CD4-positive, CD25-positive, alpha-beta regulatory T cell (primary cell): ENCODE measurements around the gene STARD5. TPM values are rescaled to one million over a fixed set of nuclear protein-coding genes. Genes with fewer than 3 reads are reported as not detected.

Experiments used
- ATAC-seq, 2 donors: fragments of 150-1000 bp; cut with Tn5 transposase; one replicate each; pipeline ENCODE4 v1.10.0; 2021; ENCODE audit warnings: low read depth in 2 of 2, moderate number of reproducible peaks in 2 of 2, moderate library complexity in 1 of 2
- DNase-seq, 3 donors: peaks; one replicate each; pipeline versions ENCODE4 v3.0.0 to v3.0.0-alpha.2; 2012 to 2022; ENCODE audit warnings: mixed read lengths in 1 of 3
- H3K27ac ChIP-seq: one replicate; pipeline ENCODE4 v1.7.0; 2013; ENCODE audit warnings: mild to moderate bottlenecking, low read length; ENCODE audit not compliant: insufficient read depth, poor library complexity, severe bottlenecking
- H3K27me3 ChIP-seq: one replicate; pipeline ENCODE4 v1.7.0; 2013; ENCODE audit warnings: low read length; ENCODE audit not compliant: control insufficient read depth, insufficient read depth
- H3K36me3 ChIP-seq: one replicate; pipeline ENCODE4 v1.7.0; 2013; ENCODE audit warnings: mild to moderate bottlenecking, low read length, moderate library complexity; ENCODE audit not compliant: control insufficient read depth, insufficient read depth
- H3K4me1 ChIP-seq: 2 replicates; pipeline ENCODE4 v1.7.0; 2013; ENCODE audit warnings: mild to moderate bottlenecking, low read length; ENCODE audit not compliant: insufficient read depth, control insufficient read depth, poor library complexity, severe bottlenecking
- H3K4me3 ChIP-seq: one replicate; pipeline ENCODE4 v1.7.0; 2013; ENCODE audit warnings: low read depth, mild to moderate bottlenecking, low read length, moderate library complexity
- H3K9me3 ChIP-seq, 2 experiments: 1 replicate in 1 of 2; 2 replicates in 1 of 2; pipeline ENCODE4 v1.7.0; 2013; ENCODE audit warnings: low read length in 2 of 2, mild to moderate bottlenecking in 1 of 2, moderate library complexity in 1 of 2; ENCODE audit not compliant: control insufficient read depth in 2 of 2
- H3K27ac Mint-ChIP-seq, 3 donors: one replicate each; pipeline ENCODE4 v1.8.0; 2020 to 2022; ENCODE audit warnings: mild to moderate bottlenecking in 3 of 3, mixed read lengths in 3 of 3, moderate library complexity in 2 of 3
- H3K27me3 Mint-ChIP-seq: one replicate; pipeline ENCODE4 v1.8.0; 2022; ENCODE audit warnings: mild to moderate bottlenecking, mixed read lengths
- H3K36me3 Mint-ChIP-seq: one replicate; pipeline ENCODE4 v1.8.0; 2020; ENCODE audit warnings: mixed read lengths
- H3K4me1 Mint-ChIP-seq, 4 donors: one replicate each; pipeline ENCODE4 v1.8.0; 2020 to 2022; ENCODE audit warnings: mixed read lengths in 4 of 4, mild to moderate bottlenecking in 1 of 4
- H3K4me3 Mint-ChIP-seq, 4 donors: one replicate each; pipeline ENCODE4 v1.8.0; 2020 to 2022; ENCODE audit warnings: mild to moderate bottlenecking in 4 of 4, mixed read lengths in 4 of 4, moderate library complexity in 3 of 4
- H3K9me3 Mint-ChIP-seq, 7 donors: one replicate each; pipeline ENCODE4 v1.8.0; 2020 to 2022; ENCODE audit warnings: mixed read lengths in 7 of 7, mild to moderate bottlenecking in 3 of 7, moderate library complexity in 2 of 7
- polyA plus RNA-seq, 4 donors: library from polyadenylated mRNA; unstranded; fragments of 300-500 nt; fragmentation: Illumina TruSeq; gene quantifications; one replicate each; pipeline ENCODE4 v1.2.3, GENCODE V29; 2021
- total RNA-seq: library from RNA; stranded (reverse); gene quantifications from one replicate; pipeline ENCODE4 v1.2.3, GENCODE V29; 2022

STARD5 gene
- total and polyA plus RNA-seq, 5 donors from 2014 or later = 4.0 to 6.6 (median 4.2) TPM

GRCh38 chr15:81270781-81271491 is 53.0 kb downstream of the STARD5 start:
- DNase-seq (no peak), ATAC-seq (no peak)
- no peak overlapping the region for H3K4me3 ChIP-seq
- no peaks in the 10 kb centered on the region for H3K27me3 ChIP-seq
- Mint-ChIP-seq H3K27ac (peak overlapping the region in 2 of 3 donors; percentile 39 to 74), H3K36me3 (no peaks in the 10 kb centered on the region), H3K9me3 (peaks cover 0 to 1% (median 0%) of the 10 kb centered on the region in 7 donors), H3K27me3 (no peaks in the 10 kb centered on the region), H3K4me1 (peaks cover 0 to 21% (median 14%) of the 10 kb centered on the region in 4 donors), H3K4me3 (no peak overlapping the region)
- H3K9me3 ChIP-seq = no peaks in the 10 kb centered on the region
- H3K36me3 ChIP-seq = no peaks in the 10 kb centered on the region
- H3K27ac ChIP-seq = no peak overlapping the region
- peaks cover 11% of the 10 kb centered on the region for H3K4me1 ChIP-seq

GRCh38 chr15:81270188-81270587 is 53.8 kb downstream of the STARD5 start:
- H3K27me3 ChIP-seq = no peaks in the 10 kb centered on the region
- ATAC-seq (no peak), DNase-seq (no peak)
- no peaks in the 10 kb centered on the region for H3K36me3 Mint-ChIP-seq
- H3K27ac Mint-ChIP-seq = peak overlapping the region in 2 of 3 donors; percentile 39 to 55
- peaks cover 0 to 21% (median 17%) of the 10 kb centered on the region in 4 donors for H3K4me1 Mint-ChIP-seq
- H3K4me3 Mint-ChIP-seq = no peak overlapping the region
- no peak overlapping the region for H3K27ac ChIP-seq
- no peaks in the 10 kb centered on the region for H3K36me3 ChIP-seq
- peaks cover 0 to 1% (median 0%) of the 10 kb centered on the region in 7 donors for H3K9me3 Mint-ChIP-seq
- H3K4me3 ChIP-seq = no peak overlapping the region
- peaks cover 12% of the 10 kb centered on the region for H3K4me1 ChIP-seq
- no peaks in the 10 kb centered on the region for H3K9me3 ChIP-seq
- H3K27me3 Mint-ChIP-seq = no peaks in the 10 kb centered on the region

GRCh38 chr15:81268881-81269601 is 54.9 kb downstream of the STARD5 start:
- H3K27ac ChIP-seq = no peak overlapping the region
- DNase-seq = no peak
- peak overlapping the region in 1 of 3 donors; percentile 57 for H3K27ac Mint-ChIP-seq

GRCh38 chr15:81268340-81268739 is 55.6 kb downstream of the STARD5 start:
- Histone ChIP-seq H3K4me1 (peaks cover 12% of the 10 kb centered on the region), H3K36me3 (no peaks in the 10 kb centered on the region), H3K9me3 (no peaks in the 10 kb centered on the region), H3K27ac (no peak overlapping the region), H3K4me3 (no peak overlapping the region), H3K27me3 (no peaks in the 10 kb centered on the region)
- Mint-ChIP-seq H3K4me3 (no peak overlapping the region), H3K9me3 (peaks cover 0 to 1% (median 0%) of the 10 kb centered on the region in 7 donors), H3K27ac (no peak overlapping the region), H3K36me3 (no peaks in the 10 kb centered on the region), H3K4me1 (peaks cover 0 to 17% (median 10%) of the 10 kb centered on the region in 4 donors), H3K27me3 (peaks cover 5% of the 10 kb centered on the region)
- ATAC-seq (no peak), DNase-seq (no peak)

More at GRCh38 chr15:81268881-81269601, 54.9 kb downstream of the STARD5 start:
- no peaks in the 10 kb centered on the region for H3K36me3 Mint-ChIP-seq
- peaks cover 12% of the 10 kb centered on the region for H3K4me1 ChIP-seq
- peaks cover 0 to 17% (median 10%) of the 10 kb centered on the region in 4 donors for H3K4me1 Mint-ChIP-seq
- no peaks in the 10 kb centered on the region for H3K27me3 ChIP-seq
- H3K9me3 ChIP-seq = no peaks in the 10 kb centered on the region
- no peak for ATAC-seq
- no peak overlapping the region for H3K4me3 Mint-ChIP-seq
- peaks cover 0 to 1% (median 0%) of the 10 kb centered on the region in 7 donors for H3K9me3 Mint-ChIP-seq
- H3K4me3 ChIP-seq = no peak overlapping the region
- H3K27me3 Mint-ChIP-seq = peaks cover 5% of the 10 kb centered on the region
- H3K36me3 ChIP-seq = no peaks in the 10 kb centered on the region

GRCh38 chr15:81265944-81266775 is 57.8 kb downstream of the STARD5 start:
- ATAC-seq (peak; percentile 88 to 90), DNase-seq (peak; percentile 63 to 90 (median 75))
- H3K27ac ChIP-seq = no peak overlapping the region
- H3K4me3 ChIP-seq = peak overlapping the region; percentile 73
- H3K9me3 ChIP-seq = no peaks in the 10 kb centered on the region
- H3K36me3 Mint-ChIP-seq = no peaks in the 10 kb centered on the region
- peaks cover 0 to 1% (median 0%) of the 10 kb centered on the region in 7 donors for H3K9me3 Mint-ChIP-seq
- peak overlapping the region in 2 of 4 donors; percentile 79 to 88 for H3K4me3 Mint-ChIP-seq
- no peaks in the 10 kb centered on the region for H3K36me3 ChIP-seq
- H3K27me3 Mint-ChIP-seq = peaks cover 5% of the 10 kb centered on the region
- H3K4me1 Mint-ChIP-seq = peaks cover 0 to 17% (median 10%) of the 10 kb centered on the region in 4 donors
- peaks cover 12% of the 10 kb centered on the region for H3K4me1 ChIP-seq
- peak overlapping the region in 1 of 3 donors; percentile 79 for H3K27ac Mint-ChIP-seq
- H3K27me3 ChIP-seq = no peaks in the 10 kb centered on the region

GRCh38 chr15:81265256-81265943 is 58.5 kb downstream of the STARD5 start:
- no peaks in the 10 kb centered on the region for H3K27me3 ChIP-seq
- no peak overlapping the region for H3K27ac Mint-ChIP-seq
- ATAC-seq (no peak), DNase-seq (peak in 1 of 3 donors; percentile 29)
- no peaks in the 10 kb centered on the region for H3K36me3 ChIP-seq
- H3K4me3 Mint-ChIP-seq = peak overlapping the region in 2 of 4 donors; percentile 79 to 88
- H3K4me1 ChIP-seq = peaks cover 12% of the 10 kb centered on the region
- H3K9me3 ChIP-seq = no peaks in the 10 kb centered on the region
- H3K36me3 Mint-ChIP-seq = no peaks in the 10 kb centered on the region
- H3K27ac ChIP-seq = no peak overlapping the region
- H3K9me3 Mint-ChIP-seq = peaks cover 0 to 1% (median 0%) of the 10 kb centered on the region in 7 donors
- peaks cover 0 to 17% (median 10%) of the 10 kb centered on the region in 4 donors for H3K4me1 Mint-ChIP-seq
- peak overlapping the region; percentile 73 for H3K4me3 ChIP-seq
- peaks cover 5% of the 10 kb centered on the region for H3K27me3 Mint-ChIP-seq
